GM18520 (cell line): ENCODE data around the gene SYNJ2.

Experiments used
- ATAC-seq: cut with Tn5 transposase; IDR thresholded peaks from one replicate; pipeline ENCODE4 v1.9.1; 2021; ENCODE audit not compliant: unreplicated experiment

The SYNJ2 gene

DNA sequence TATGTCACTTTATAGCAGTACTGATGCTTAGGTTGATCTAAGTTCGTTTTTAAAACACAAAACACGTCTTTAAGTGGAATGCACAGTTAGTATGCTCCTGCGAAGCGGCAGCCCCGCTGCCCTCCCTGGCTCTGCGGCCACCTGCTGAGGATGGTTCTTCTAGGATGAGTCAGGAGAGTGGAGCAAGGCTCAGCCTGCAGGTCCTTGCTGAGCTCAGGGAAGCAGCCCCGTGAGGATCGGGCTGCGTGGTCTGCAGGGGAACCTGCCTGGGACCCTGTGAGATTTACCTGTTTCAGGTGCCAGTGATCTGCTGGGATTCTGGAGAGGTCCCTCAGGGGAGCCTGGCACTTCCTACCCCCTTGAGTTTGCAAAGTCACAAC is 57.5 kb downstream of the SYNJ2 start:
- no peak for ATAC-seq

- no peak for ATAC-seq
Observed at GRCh38 chr6:158039571-158040050, 57.9 kb downstream of the SYNJ2 start.

GRCh38 chr6:158040051-158040803 is 58.6 kb downstream of the SYNJ2 start:
- no peak for ATAC-seq

GRCh38 chr6:158040804-158041347 is 59.2 kb downstream of the SYNJ2 start:
- no peak for ATAC-seq

DNA sequence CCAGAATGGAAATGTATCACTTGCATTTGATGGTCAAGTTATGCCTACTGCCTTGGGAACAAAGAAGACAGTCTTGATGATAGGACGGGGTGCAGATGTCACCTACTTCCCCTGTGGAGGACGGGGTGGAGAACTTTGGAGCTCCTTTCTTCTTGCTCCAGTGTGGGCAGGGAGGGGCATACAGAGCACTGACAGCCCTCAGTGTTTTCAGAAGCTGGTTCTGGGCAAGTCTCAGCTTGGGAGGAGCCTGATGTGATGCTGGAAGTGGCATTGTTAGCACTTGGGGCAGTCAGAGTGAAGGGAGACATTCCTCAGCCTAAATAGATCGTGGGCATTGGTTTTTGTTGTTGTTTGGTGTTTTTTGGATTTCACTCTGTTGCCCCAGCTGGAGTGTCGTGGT is 59.7 kb downstream of the SYNJ2 start:
- no peak for ATAC-seq

- no peak for ATAC-seq
Observed at GRCh38 chr6:158041788-158042187, 60.1 kb downstream of the SYNJ2 start.

DNA sequence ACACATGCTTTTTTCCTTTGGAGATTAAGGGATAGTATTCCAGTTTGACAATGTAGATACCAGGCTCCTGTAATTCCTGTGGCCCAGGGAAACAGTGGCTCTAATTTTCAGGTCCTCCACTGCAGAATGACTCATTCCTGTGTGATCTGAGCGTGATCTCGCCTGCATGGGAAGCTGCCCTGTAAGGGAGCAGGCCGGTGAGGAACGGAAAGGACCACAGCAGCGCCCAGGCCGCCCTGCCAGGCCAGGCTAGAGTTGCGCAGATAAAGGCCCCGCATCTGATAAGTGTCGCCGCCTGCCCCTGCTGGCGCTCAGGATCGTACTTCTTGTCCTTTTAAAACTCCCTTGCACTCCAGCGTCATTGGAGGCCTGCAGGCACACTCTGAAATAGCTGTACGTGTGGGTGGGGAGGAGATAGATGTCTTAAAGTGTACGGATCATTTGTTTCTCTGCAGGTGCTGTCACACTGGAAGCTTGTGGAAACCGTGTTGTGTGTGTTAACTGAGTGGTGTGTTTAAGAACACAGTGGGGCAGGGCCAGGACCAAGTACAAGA is 60.7 kb downstream of the SYNJ2 start:
- ATAC-seq: no peak

GRCh38 chr6:158043008-158043407 is 61.3 kb downstream of the SYNJ2 start:
- ATAC-seq: no peak

- no peak for ATAC-seq
Observed at GRCh38 chr6:158043586-158044524, 62.2 kb downstream of the SYNJ2 start.

DNA sequence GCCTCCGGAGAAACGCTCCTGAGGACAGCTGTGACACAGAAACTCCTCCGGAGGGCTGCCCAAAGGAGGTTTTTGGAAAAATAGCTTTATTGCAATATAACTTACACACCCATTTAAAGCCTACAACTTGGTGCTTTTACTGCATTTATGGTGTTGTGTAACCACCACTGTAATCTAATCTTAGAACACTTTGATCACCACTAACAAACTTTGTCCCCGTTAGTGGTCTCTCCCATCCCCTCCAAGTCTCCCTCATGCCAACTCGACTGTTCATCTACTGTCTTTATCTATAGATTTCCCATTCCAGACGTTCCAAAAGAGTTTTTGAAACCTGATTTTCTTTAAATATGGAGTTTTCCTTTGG is 62.8 kb downstream of the SYNJ2 start:
- ATAC-seq: no peak

DNA sequence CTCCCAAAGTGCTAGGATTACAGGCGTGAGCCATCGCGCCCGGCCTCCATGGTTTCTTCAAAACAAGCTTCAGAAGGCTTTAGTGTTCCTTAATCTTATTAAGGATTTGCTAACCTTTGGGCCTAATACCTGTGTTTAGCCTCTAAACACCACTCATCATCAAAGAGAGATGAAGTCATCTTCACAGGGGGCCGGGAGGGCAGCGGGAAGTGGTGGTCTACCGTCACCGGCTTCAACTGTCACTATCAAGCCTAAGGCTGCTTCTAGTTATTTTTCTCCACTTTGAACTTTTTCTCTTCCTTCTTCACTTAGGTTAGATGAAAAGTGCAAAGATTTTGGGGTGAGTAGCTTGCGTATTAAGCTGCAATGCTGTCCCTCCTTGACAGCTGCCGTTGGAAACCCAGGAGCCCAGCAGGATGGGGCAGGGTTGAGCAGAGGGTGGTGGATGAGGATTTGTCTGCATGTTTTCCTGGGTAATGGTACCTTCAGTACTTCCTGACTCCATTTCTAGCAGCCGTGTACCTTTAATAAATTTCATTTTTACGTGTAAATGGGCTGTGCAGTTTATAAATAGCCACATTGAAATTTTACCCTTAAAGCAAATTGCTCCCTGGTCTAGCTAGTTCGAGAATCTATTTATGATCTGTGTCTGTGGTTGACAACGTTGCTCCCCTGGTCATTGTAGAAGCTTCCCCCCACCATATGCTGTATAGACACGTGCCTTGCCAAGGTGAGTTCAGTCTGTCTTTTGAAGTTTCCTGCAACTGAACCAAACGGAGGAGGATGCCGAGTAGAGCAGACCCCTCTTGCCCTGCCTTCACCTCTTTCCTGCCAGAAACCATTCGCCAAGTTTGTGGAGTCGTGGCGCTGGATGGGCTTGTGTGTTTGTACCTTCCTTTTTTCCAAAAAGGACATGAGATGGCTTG is 64.8 kb downstream of the SYNJ2 start:
- no peak for ATAC-seq

- no peak for ATAC-seq
Observed at GRCh38 chr6:158047127-158047518, 65.5 kb downstream of the SYNJ2 start.

GRCh38 chr6:158047563-158048323 is 66.1 kb downstream of the SYNJ2 start:
- ATAC-seq: no peak

GRCh38 chr6:158048589-158048988 is 66.9 kb downstream of the SYNJ2 start:
- ATAC-seq: no peak

DNA sequence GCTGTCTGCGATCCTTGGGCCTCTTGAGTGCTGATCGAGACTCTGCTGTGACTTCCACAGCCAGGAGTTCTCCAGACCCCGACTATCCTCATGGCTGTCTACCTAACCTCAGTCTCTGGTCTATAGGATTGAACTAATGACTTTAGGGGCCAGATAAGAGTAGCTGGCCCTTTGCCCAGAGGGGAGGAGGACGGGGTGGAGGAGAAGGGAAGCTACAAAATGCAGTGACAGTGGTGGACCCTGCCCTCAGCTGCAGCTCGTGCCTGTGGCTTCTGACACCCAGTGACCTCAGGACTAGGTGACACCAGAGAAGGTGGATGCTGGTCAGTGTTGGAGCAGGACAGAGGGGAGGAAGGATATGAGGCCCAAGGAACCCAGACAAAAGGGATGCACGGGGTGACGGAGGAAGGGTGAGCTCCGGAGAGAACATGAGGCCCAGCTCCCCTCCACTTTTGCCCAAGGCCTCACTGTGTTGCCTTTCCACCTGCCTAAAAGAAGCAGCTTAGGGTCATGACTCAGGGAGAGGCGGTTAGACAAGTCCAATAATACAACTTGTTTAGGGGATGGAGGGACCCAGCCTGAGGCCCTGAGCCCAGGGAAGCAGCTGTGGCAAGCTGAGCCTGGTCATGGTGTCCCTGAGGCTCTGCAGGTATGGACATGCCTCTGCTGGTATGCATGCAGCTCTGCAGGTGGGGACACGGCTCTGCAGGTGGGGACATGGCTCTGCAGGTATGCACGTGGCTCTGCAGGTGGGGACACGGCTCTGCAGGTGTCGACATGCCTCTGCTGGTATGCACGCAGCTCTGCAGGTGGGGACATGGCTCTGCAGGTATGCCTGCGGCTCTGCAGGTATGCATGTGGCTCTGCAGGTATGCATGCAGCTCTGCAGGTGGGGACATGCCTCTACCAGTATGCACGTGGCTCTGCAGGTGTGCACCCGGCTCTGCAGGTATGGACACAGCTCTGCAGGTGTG is 67.7 kb downstream of the SYNJ2 start:
- ATAC-seq: no peak

GRCh38 chr6:158050107-158050735 is 68.6 kb downstream of the SYNJ2 start:
- no peak for ATAC-seq

DNA sequence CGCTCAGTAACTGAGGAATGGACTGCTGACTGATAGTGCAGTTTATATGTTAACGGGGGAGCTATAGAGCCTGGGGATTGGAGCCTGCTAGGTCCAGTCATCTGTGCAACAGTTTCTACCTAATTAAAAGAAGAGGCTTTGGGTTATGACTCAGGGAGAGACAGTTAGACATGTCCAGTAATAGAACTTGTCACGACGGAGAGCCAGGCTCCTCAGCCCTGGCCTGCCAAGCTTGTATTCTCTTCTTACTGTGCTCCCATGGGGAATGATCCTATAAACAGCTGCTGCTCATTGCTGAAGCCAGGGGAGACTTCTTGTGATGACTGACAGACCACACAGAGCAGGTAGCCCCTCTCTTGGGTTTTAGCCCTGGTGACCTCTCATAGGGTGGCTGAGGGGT is 69.3 kb downstream of the SYNJ2 start:
- no peak for ATAC-seq

GRCh38 chr6:158051968-158052367 is 70.3 kb downstream of the SYNJ2 start:
- no peak for ATAC-seq
